ENCODE measurements around the gene PEBP1. TPM values are rescaled to one million over a fixed set of nuclear protein-coding genes. Genes with fewer than 3 reads are reported as not detected.

PEBP1 gene
- total RNA-seq (132 TPM), polyA plus RNA-seq (ENCODE audit: insufficient read depth in 1 of 8, insufficient read length in 8 of 8, low replicate concordance in 1 of 8) (100 to 1,000 TPM; 138 to 156 (median 148) TPM)
- long read RNA-seq, donor 1, transcript PEBP1-201 (4 exons, 1,697 nt) = major isoform, 52 of 75 reads
- long read RNA-seq, donor 1, partial matches to known transcripts = 23 of 75 reads
- long read RNA-seq, donor 1, other reads (novel, unspliced or antisense) = 0 of 75 reads
- long read RNA-seq, donor 2, transcript PEBP1-201 (4 exons, 1,697 nt) = major isoform, 16 of 38 reads
- long read RNA-seq, donor 2, partial matches to known transcripts = 22 of 38 reads
- long read RNA-seq, donor 2, other reads (novel, unspliced or antisense) = 0 of 38 reads
- long read RNA-seq, donor 3, transcript PEBP1-201 (4 exons, 1,697 nt) = major isoform, 114 of 160 reads
- long read RNA-seq, donor 3, partial matches to known transcripts = 46 of 160 reads
- long read RNA-seq, donor 3, other reads (novel, unspliced or antisense) = 0 of 160 reads
- long read RNA-seq, donor 4, transcript PEBP1-201 (4 exons, 1,697 nt) = major isoform, 79 of 168 reads
- long read RNA-seq, donor 4, partial matches to known transcripts = 89 of 168 reads
- long read RNA-seq, donor 4, other reads (novel, unspliced or antisense) = 0 of 168 reads
- long read RNA-seq, donor 5, transcript PEBP1-201 (4 exons, 1,697 nt) = major isoform, 257 of 407 reads
- long read RNA-seq, donor 5, partial matches to known transcripts = 131 of 407 reads
- long read RNA-seq, donor 5, other reads (novel, unspliced or antisense) = 19 of 407 reads
- long read RNA-seq, donor 6, transcript PEBP1-201 (4 exons, 1,697 nt) = major isoform, 217 of 275 reads
- long read RNA-seq, donor 6, partial matches to known transcripts = 33 of 275 reads
- long read RNA-seq, donor 6, other reads (novel, unspliced or antisense) = 25 of 275 reads
- long read RNA-seq, donor 7, transcript PEBP1-201 (4 exons, 1,697 nt) = major isoform, 129 of 387 reads
- long read RNA-seq, donor 7, partial matches to known transcripts = 240 of 387 reads
- long read RNA-seq, donor 7, other reads (novel, unspliced or antisense) = 18 of 387 reads
- long read RNA-seq, donor 8, transcript PEBP1-201 (4 exons, 1,697 nt) = major isoform, 100 of 116 reads
- long read RNA-seq, donor 8, partial matches to known transcripts = 0 of 116 reads
- long read RNA-seq, donor 8, other reads (novel, unspliced or antisense) = 16 of 116 reads
- long read RNA-seq, donor 9, transcript PEBP1-201 (4 exons, 1,697 nt) = major isoform, 103 of 124 reads
- long read RNA-seq, donor 9, partial matches to known transcripts = 14 of 124 reads
- long read RNA-seq, donor 9, other reads (novel, unspliced or antisense) = 7 of 124 reads
- long read RNA-seq, donor 10, transcript PEBP1-201 (4 exons, 1,697 nt) = major isoform, 147 of 165 reads
- long read RNA-seq, donor 10, partial matches to known transcripts = 0 of 165 reads
- long read RNA-seq, donor 10, other reads (novel, unspliced or antisense) = 18 of 165 reads
- long read RNA-seq, donor 11, transcript PEBP1-201 (4 exons, 1,697 nt) = major isoform, 118 of 126 reads
- long read RNA-seq, donor 11, partial matches to known transcripts = 0 of 126 reads
- long read RNA-seq, donor 11, other reads (novel, unspliced or antisense) = 8 of 126 reads

GRCh38 chr12:118135788-118136558 is at the start of gene PEBP1:
PEBP1 (plus strand) TSS chr12:118136124; CDS start chr12:118136210, 86 bp downstream.
- peak within 1 kb of the TSS; percentile 82 for H3K4me3 ChIP-seq (ENCODE audit: low read length)
- H3K27ac ChIP-seq (ENCODE audit: low read length) = peak within 1 kb of the TSS; percentile 78
- peaks cover 22% of the 10 kb centered on the region for H3K36me3 ChIP-seq (ENCODE audit: control insufficient read depth, insufficient read depth, low read length)
- DNase-seq = peak; percentile 96
- under 1% methylated on average over 70 of the region's 70 CpGs for WGBS (ENCODE audit: insufficient coverage)
- H3K27me3 ChIP-seq (ENCODE audit: control insufficient read depth, insufficient read depth, low read length) = no peaks in the 10 kb centered on the region
- H3K4me1 ChIP-seq (ENCODE audit: control insufficient read depth, insufficient read depth, low read length) = peaks cover 7% of the 10 kb centered on the region
- no peaks in the 10 kb centered on the region for H3K9me3 ChIP-seq (replicated peaks; ENCODE audit: control insufficient read depth, low read depth, low read length)

GRCh38 chr12:118089782-118090181 is 46.1 kb upstream of the PEBP1 start:
- Histone ChIP-seq H3K36me3 (ENCODE audit: control insufficient read depth, insufficient read depth, low read length) (no peaks in the 10 kb centered on the region), H3K9me3 (replicated peaks; ENCODE audit: control insufficient read depth, low read depth, low read length) (no peaks in the 10 kb centered on the region), H3K27ac (ENCODE audit: low read length) (no peak overlapping the region), H3K27me3 (ENCODE audit: control insufficient read depth, insufficient read depth, low read length) (no peaks in the 10 kb centered on the region), H3K4me1 (ENCODE audit: control insufficient read depth, insufficient read depth, low read length) (no peaks in the 10 kb centered on the region), H3K4me3 (ENCODE audit: low read length) (no peak overlapping the region)
- 82% methylated on average over 8 of the region's 9 CpGs for WGBS (ENCODE audit: insufficient coverage)
- DNase-seq = no peak

DNA sequence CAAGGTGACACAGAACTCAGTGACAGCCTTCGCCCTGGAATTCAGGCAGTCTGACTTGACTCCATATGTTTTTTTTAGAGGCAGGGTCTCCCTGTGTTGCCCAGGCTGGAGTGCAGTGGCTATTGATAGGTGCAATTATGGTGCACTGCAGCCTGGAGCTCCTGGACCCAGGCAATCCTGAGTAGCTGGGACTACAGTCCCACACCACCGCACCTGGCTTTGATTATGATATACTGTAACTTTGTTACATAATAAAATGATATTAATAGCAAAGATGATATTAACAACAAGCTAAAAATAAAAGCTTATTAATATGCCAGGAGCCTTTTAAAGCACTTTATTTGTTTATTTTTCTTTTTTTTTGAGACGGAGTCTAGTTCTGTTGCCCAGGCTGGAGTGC is 41.9 kb upstream of the PEBP1 start:
- Histone ChIP-seq H3K36me3 (ENCODE audit: control insufficient read depth, insufficient read depth, low read length) (no peaks in the 10 kb centered on the region), H3K9me3 (replicated peaks; ENCODE audit: control insufficient read depth, low read depth, low read length) (no peaks in the 10 kb centered on the region), H3K27me3 (ENCODE audit: control insufficient read depth, insufficient read depth, low read length) (no peaks in the 10 kb centered on the region), H3K4me1 (ENCODE audit: control insufficient read depth, insufficient read depth, low read length) (no peaks in the 10 kb centered on the region), H3K4me3 (ENCODE audit: low read length) (no peak overlapping the region), H3K27ac (ENCODE audit: low read length) (no peak overlapping the region)
- WGBS (ENCODE audit: insufficient coverage) = no CpG with 5 or more reads among the region's 3 CpGs
- no peak for DNase-seq

- H3K27ac ChIP-seq (ENCODE audit: low read length) = no peak overlapping the region
- no peaks in the 10 kb centered on the region for H3K36me3 ChIP-seq (ENCODE audit: control insufficient read depth, insufficient read depth, low read length)
- H3K4me1 ChIP-seq (ENCODE audit: control insufficient read depth, insufficient read depth, low read length) = no peaks in the 10 kb centered on the region
- no peak overlapping the region for H3K4me3 ChIP-seq (ENCODE audit: low read length)
- DNase-seq = no peak
- no peaks in the 10 kb centered on the region for H3K27me3 ChIP-seq (ENCODE audit: control insufficient read depth, insufficient read depth, low read length)
- no CpG with 5 or more reads among the region's 3 CpGs for WGBS (ENCODE audit: insufficient coverage)
- H3K9me3 ChIP-seq (replicated peaks; ENCODE audit: control insufficient read depth, low read depth, low read length) = no peaks in the 10 kb centered on the region
Observed at GRCh38 chr12:118098401-118098800, 37.5 kb upstream of the PEBP1 start.

DNA sequence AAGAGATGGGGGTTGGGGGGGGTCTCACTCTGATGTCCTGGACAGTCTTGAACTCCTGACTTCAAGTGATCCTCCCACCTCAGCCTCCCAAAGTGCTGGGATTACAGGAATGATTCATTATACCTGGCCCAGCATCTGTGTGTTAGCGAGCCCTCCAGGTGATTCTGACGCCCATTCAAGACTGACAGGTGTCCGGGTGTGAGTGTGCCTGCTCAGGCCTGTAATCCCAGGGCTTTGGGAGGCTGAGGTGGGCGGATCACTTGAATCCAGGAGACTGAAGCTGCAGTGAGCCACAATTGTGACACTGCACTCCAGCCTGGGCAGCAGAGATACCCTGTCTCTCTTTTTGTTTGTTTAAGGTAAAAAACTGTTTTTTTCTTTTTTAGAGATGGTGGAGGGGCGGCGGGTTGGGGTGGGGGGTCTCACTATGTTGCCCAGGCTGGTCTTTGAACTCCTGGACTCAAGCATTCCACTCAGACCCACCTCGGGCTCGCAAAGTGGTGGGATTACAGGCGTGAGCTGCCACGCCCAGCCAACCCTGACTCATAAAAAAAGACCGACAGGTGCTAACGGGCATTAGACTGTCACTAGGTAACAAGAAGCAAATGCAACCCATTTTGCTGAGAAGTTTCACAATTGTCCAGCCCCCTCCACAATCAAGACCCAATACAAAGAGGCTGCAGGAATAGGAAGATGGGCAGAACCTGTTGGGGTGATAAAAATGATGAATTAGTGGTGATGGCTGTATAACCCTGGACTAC is 36.8 kb upstream of the PEBP1 start:
- Histone ChIP-seq H3K4me3 (ENCODE audit: low read length) (no peak overlapping the region), H3K27ac (ENCODE audit: low read length) (no peak overlapping the region), H3K36me3 (ENCODE audit: control insufficient read depth, insufficient read depth, low read length) (no peaks in the 10 kb centered on the region), H3K27me3 (ENCODE audit: control insufficient read depth, insufficient read depth, low read length) (no peaks in the 10 kb centered on the region), H3K9me3 (replicated peaks; ENCODE audit: control insufficient read depth, low read depth, low read length) (no peaks in the 10 kb centered on the region), H3K4me1 (ENCODE audit: control insufficient read depth, insufficient read depth, low read length) (peaks cover under 1% of the 10 kb centered on the region)
- no peak for DNase-seq
- 78% methylated on average over 8 of the region's 12 CpGs for WGBS (ENCODE audit: insufficient coverage)

GRCh38 chr12:118101051-118101450 is 34.9 kb upstream of the PEBP1 start:
- H3K27ac ChIP-seq (ENCODE audit: low read length) = no peak overlapping the region
- H3K9me3 ChIP-seq (replicated peaks; ENCODE audit: control insufficient read depth, low read depth, low read length) = no peaks in the 10 kb centered on the region
- H3K36me3 ChIP-seq (ENCODE audit: control insufficient read depth, insufficient read depth, low read length) = no peaks in the 10 kb centered on the region
- 86% methylated on average over 1 of the region's 3 CpGs for WGBS (ENCODE audit: insufficient coverage)
- H3K4me3 ChIP-seq (ENCODE audit: low read length) = no peak overlapping the region
- no peak for DNase-seq
- peaks cover 5% of the 10 kb centered on the region for H3K4me1 ChIP-seq (ENCODE audit: control insufficient read depth, insufficient read depth, low read length)
- H3K27me3 ChIP-seq (ENCODE audit: control insufficient read depth, insufficient read depth, low read length) = no peaks in the 10 kb centered on the region

DNA sequence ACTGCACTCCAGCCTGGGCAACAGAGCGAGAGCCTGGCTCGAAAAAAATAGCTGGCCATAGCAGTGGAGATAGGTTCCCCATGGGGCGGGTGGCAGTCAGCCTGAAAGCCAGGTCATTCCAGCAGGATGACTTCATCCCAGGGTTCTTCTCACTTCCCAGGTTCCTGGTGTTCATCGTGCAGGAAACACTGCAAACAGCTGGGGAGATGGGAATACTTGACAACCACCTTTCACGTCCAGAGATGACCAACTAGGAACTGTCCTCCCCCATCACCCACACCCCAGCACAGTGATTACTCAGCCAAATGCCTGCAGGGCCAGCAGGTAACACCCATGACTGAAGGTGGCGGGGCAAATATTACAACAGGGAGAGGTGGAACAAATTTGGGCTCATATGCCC is 33.9 kb upstream of the PEBP1 start:
- Histone ChIP-seq H3K27ac (ENCODE audit: low read length) (no peak overlapping the region), H3K4me3 (ENCODE audit: low read length) (no peak overlapping the region)
- WGBS (ENCODE audit: insufficient coverage) = 85% methylated on average over 5 of the region's 6 CpGs

DNA sequence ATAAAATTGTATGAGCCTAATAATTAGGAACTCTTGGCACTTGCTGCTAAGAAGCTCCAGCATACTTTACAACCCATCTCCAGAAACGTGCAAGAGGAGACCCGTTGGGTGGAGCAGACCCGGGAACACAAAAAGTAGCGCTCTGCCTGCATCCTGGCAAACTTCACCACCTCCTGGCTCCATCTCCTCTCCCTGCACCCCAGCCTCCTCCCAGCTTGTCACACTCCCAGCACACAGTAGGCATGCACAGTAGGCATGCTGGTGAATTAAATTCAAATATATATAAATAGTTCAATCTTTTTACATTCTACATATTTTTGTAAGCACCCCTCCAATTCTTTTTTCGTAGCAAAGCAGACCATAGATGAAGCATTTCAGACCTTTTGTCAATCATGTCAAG is 33.3 kb upstream of the PEBP1 start:
- H3K27ac ChIP-seq (ENCODE audit: low read length) = no peak overlapping the region
- no CpG with 5 or more reads among the region's 5 CpGs for WGBS (ENCODE audit: insufficient coverage)
- peaks cover 5% of the 10 kb centered on the region for H3K4me1 ChIP-seq (ENCODE audit: control insufficient read depth, insufficient read depth, low read length)

More for the DNA sequence above, 33.9 kb upstream of the PEBP1 start:
- no peak for DNase-seq
- Histone ChIP-seq H3K4me1 (ENCODE audit: control insufficient read depth, insufficient read depth, low read length) (peaks cover 5% of the 10 kb centered on the region), H3K27me3 (ENCODE audit: control insufficient read depth, insufficient read depth, low read length) (no peaks in the 10 kb centered on the region), H3K9me3 (replicated peaks; ENCODE audit: control insufficient read depth, low read depth, low read length) (no peaks in the 10 kb centered on the region), H3K36me3 (ENCODE audit: control insufficient read depth, insufficient read depth, low read length) (no peaks in the 10 kb centered on the region)

More for the DNA sequence above, 33.3 kb upstream of the PEBP1 start:
- Histone ChIP-seq H3K36me3 (ENCODE audit: control insufficient read depth, insufficient read depth, low read length) (no peaks in the 10 kb centered on the region), H3K4me3 (ENCODE audit: low read length) (no peak overlapping the region), H3K27me3 (ENCODE audit: control insufficient read depth, insufficient read depth, low read length) (no peaks in the 10 kb centered on the region), H3K9me3 (replicated peaks; ENCODE audit: control insufficient read depth, low read depth, low read length) (no peaks in the 10 kb centered on the region)
- DNase-seq = no peak
